ENCODE results near the gene LPCAT4. TPM values are rescaled to one million over a fixed set of nuclear protein-coding genes. Genes with fewer than 3 reads are reported as not detected.

Gene LPCAT4
- total and polyA plus RNA-seq, 9 of the 15 experiments (the other 6 are each of a cell fraction or from before 2014, with no cell fraction given): 7.3 to 34.3 (median 14.4) TPM

DNA sequence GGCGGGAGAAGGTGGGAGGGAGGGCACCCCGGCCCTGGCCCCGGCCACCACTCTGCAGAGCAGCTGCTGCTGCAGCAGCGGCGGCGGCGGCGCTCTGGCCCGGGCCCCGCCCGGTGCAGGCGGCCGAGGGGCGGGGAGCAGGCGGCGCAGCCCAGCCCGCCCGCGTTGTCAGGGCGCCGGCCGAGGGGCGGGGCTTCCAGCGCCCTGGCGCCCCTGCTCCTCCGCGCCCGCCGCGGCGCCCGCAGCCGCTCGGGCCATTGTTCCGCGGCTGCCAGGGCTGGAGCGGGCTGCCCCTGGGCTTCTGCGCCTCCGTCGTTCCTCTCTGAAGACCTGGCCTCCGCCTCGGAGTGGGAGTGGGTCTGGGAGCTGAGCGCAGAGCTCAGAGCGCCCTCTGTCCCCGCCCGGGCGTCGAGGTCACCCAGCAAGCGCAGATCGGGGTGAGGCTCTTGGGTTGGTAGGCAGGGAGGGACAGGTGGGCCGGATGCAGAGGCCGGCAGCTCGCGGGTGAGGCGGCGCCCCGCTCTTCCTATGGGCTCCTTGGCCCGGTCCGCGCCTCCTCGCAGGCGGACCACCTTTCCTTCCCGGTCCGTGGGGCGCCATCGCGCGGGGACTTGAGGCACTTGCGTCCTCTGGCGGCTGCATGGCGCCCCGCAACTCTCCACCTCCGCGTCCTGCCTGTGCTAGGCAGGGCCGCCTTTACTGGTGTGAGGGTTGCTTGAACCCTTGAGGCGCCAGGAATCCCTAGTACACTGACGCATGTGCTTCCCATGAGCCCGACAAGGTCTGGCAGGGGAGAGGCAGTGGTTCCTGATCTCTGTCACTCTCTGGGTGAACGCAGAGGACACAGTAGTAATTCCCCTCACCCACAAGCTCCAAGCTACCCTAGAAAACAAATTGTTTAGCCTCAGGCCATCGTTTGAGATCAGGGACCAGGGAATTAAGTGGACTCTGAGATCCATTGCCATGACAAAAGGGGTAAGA is at the start of gene LPCAT4 (continued):
- TF ChIP-seq, protein P1, sequence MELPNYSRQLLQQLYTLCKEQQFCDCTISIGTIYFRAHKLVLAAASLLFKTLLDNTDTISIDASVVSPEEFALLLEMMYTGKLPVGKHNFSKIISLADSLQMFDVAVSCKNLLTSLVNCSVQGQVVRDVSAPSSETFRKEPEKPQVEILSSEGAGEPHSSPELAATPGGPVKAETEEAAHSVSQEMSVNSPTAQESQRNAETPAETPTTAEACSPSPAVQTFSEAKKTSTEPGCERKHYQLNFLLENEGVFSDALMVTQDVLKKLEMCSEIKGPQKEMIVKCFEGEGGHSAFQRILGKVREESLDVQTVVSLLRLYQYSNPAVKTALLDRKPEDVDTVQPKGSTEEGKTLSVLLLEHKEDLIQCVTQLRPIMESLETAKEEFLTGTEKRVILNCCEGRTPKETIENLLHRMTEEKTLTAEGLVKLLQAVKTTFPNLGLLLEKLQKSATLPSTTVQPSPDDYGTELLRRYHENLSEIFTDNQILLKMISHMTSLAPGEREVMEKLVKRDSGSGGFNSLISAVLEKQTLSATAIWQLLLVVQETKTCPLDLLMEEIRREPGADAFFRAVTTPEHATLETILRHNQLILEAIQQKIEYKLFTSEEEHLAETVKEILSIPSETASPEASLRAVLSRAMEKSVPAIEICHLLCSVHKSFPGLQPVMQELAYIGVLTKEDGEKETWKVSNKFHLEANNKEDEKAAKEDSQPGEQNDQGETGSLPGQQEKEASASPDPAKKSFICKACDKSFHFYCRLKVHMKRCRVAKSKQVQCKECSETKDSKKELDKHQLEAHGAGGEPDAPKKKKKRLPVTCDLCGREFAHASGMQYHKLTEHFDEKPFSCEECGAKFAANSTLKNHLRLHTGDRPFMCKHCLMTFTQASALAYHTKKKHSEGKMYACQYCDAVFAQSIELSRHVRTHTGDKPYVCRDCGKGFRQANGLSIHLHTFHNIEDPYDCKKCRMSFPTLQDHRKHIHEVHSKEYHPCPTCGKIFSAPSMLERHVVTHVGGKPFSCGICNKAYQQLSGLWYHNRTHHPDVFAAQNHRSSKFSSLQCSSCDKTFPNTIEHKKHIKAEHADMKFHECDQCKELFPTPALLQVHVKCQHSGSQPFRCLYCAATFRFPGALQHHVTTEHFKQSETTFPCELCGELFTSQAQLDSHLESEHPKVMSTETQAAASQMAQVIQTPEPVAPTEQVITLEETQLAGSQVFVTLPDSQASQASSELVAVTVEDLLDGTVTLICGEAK (IDR thresholded peaks at IDR 0.05): peak; percentile 21; the same call in 1 of the 2 replicates
- TF ChIP-seq, protein P1 (CRISPR knock-in tag; IDR thresholded peaks at IDR 0.05): no peak
- peak; percentile 11 for TF ChIP-seq TAF1 (IDR thresholded peaks at IDR 0.05; ENCODE audit: control insufficient read depth, extremely low read depth, insufficient read depth, low read length, severe bottlenecking)
- no peak for TF ChIP-seq SLC30A9 (CRISPR knock-in tag; IDR thresholded peaks at IDR 0.05)
- TF ChIP-seq, protein P2, sequence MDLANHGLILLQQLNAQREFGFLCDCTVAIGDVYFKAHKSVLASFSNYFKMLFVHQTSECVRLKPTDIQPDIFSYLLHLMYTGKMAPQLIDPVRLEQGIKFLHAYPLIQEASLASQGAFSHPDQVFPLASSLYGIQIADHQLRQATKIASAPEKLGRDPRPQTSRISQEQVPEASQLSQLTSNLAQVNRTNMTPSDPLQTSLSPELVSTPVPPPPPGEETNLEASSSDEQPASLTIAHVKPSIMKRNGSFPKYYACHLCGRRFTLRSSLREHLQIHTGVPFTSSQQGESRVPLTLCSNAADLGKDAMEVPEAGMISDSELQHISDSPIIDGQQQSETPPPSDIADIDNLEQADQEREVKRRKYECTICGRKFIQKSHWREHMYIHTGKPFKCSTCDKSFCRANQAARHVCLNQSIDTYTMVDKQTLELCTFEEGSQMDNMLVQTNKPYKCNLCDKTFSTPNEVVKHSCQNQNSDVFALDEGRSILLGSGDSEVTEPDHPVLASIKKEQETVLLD (IDR thresholded peaks at IDR 0.05): peak; percentile 51; the same call in 1 of the 2 replicates
- TF ChIP-seq POLR2A (conservative IDR thresholded peaks at IDR 0.05): peak; percentile 86
- TF ChIP-seq ZNF57 (CRISPR knock-in tag; IDR thresholded peaks at IDR 0.05): no peak
- no peak for TF ChIP-seq HNRNPK (IDR thresholded peaks at IDR 0.05; ENCODE audit: low read depth, low read length, poor library complexity, severe bottlenecking)
- 0 out of 2 replicates have a peak, but pooled peaks have one; percentile 13 for TF ChIP-seq MEF2A (IDR thresholded peaks at IDR 0.05; ENCODE audit: control insufficient read depth, low read depth, low read length)
- TF ChIP-seq NR3C1 (CRISPR knock-in tag; IDR thresholded peaks at IDR 0.05): no peak
- TF ChIP-seq, protein P3, sequence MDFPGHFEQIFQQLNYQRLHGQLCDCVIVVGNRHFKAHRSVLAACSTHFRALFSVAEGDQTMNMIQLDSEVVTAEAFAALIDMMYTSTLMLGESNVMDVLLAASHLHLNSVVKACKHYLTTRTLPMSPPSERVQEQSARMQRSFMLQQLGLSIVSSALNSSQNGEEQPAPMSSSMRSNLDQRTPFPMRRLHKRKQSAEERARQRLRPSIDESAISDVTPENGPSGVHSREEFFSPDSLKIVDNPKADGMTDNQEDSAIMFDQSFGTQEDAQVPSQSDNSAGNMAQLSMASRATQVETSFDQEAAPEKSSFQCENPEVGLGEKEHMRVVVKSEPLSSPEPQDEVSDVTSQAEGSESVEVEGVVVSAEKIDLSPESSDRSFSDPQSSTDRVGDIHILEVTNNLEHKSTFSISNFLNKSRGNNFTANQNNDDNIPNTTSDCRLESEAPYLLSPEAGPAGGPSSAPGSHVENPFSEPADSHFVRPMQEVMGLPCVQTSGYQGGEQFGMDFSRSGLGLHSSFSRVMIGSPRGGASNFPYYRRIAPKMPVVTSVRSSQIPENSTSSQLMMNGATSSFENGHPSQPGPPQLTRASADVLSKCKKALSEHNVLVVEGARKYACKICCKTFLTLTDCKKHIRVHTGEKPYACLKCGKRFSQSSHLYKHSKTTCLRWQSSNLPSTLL (IDR thresholded peaks at IDR 0.05): no peak
- TF ChIP-seq, protein P4, sequence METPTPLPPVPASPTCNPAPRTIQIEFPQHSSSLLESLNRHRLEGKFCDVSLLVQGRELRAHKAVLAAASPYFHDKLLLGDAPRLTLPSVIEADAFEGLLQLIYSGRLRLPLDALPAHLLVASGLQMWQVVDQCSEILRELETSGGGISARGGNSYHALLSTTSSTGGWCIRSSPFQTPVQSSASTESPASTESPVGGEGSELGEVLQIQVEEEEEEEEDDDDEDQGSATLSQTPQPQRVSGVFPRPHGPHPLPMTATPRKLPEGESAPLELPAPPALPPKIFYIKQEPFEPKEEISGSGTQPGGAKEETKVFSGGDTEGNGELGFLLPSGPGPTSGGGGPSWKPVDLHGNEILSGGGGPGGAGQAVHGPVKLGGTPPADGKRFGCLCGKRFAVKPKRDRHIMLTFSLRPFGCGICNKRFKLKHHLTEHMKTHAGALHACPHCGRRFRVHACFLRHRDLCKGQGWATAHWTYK (CRISPR knock-in tag; IDR thresholded peaks at IDR 0.05): 0 out of 2 replicates have a peak, but pooled peaks have one; percentile 29

All from K562 (cell line).